GM10266 (cell line): Measurements from ENCODE around the gene STAP1.
A peak's percentile ranks its signal among the peaks of the same experiment; 100 is the strongest.
"Not testable (repeated sequence)": the region's sequence is repeated elsewhere in the genome, so short reads cannot be mapped to it uniquely, and the experiment has no call there.

Experiments
- DNase-seq: peaks from one replicate; pipeline ENCODE4 v3.0.0; 2012; ENCODE audit errors: extremely low spot score
- CTCF ChIP-seq: IDR thresholded peaks from 2 replicates; pipeline ENCODE4 v1.5.1; 2012; ENCODE audit warnings: mild to moderate bottlenecking, low read depth; ENCODE audit not compliant: control insufficient read depth, insufficient read depth; ENCODE audit errors: missing control alignments

The STAP1 gene

DNA sequence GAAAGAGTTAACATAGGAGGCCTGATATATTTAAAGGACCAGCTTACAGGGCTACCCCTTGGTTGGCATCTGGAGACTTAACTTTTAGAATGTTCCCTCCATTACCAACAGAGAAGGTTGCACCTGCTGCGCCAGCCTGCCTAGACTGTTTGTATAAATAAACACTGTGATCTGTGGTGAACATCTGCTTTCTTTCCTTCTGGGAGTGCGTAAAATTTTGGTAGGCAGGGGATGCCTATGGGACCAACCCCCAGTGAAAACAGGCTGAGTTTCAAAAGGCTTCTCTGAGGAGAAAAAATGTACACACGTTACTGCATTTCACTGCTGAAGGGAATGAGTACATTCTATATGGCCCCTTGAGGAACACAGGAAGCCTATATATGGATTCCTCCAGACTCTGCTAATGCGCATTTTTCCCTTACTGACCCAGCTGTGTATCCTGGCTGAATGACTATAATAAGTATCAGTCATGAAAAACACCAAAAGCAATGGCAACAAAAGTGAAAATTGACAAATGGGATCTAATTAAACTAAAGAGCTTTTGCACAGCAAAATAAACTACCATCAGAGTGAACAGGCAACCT is 27.1 kb upstream of the STAP1 start:
- DNase-seq, result no peak

GRCh38 chr4:67532397-67532796 is 26.1 kb upstream of the STAP1 start:
- DNase-seq, result not testable (repeated sequence)

More for the DNA sequence above, 27.1 kb upstream of the STAP1 start:
- no peak for TF ChIP-seq CTCF

- TF ChIP-seq CTCF, result no peak
- no peak for DNase-seq
Observed at GRCh38 chr4:67533112-67533511, 25.4 kb upstream of the STAP1 start.

DNA sequence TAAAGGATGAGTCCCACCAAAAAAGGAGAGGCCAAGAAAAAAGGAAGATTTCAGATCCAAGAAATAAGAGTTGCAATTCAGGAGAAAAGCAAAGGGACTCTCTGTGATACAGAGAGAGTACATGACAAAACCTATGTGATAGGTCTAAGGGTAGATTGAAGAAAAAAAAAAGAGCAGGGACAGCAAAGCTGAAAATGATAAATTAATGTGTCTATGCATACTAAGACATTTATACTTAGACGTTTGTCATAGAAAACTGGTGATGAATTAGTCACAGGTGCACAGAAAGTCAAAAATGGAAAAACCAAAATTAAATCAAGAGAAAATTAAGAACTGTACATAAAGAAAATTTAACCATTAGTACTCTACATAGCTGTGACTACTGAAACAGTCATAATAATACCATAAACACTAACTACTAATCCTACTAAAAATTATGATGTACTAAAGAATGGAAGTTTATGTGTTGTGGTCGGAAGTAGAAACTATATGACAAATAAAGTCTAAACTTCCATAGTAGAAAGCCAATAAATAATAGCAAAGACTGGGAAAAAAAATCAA is 23.2 kb upstream of the STAP1 start:
- TF ChIP-seq CTCF, result no peak
- no peak for DNase-seq

- DNase-seq, result no peak
- no peak for TF ChIP-seq CTCF
Observed at GRCh38 chr4:67539830-67540229, 18.7 kb upstream of the STAP1 start.

DNA sequence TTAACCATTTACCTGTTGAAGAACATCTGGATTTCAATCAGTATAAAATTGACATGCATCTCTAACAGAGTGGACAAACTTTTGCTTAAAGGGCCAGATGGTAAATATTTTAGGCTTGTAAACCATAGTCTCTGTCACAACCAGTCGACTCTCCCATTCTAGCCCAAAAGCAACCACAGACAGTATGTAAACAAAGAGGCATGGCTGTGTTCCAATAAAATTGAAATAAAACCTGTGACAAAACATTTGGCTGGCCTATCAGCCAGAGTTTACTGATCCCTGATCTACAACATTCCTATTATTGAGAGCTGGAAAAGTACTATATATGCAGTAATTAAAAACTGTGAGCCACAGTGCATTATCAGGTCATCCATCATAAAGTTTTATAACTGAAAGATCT is 16.5 kb upstream of the STAP1 start:
- DNase-seq, result no peak
- TF ChIP-seq CTCF, result no peak

GRCh38 chr4:67545199-67546003 is 13.1 kb upstream of the STAP1 start, which contains the start of gene CENPC:
CENPC (minus strand) TSS chr4:67545503; CDS start chr4:67545355, 148 bp downstream.
- peak; percentile 82 for DNase-seq
- no peak for TF ChIP-seq CTCF
